ENCODE results near the gene ITPK1.
"Not testable (repeated sequence)": the region's sequence is repeated elsewhere in the genome, so short reads cannot be mapped to it uniquely, and the experiment has no call there.

The ITPK1 gene

DNA sequence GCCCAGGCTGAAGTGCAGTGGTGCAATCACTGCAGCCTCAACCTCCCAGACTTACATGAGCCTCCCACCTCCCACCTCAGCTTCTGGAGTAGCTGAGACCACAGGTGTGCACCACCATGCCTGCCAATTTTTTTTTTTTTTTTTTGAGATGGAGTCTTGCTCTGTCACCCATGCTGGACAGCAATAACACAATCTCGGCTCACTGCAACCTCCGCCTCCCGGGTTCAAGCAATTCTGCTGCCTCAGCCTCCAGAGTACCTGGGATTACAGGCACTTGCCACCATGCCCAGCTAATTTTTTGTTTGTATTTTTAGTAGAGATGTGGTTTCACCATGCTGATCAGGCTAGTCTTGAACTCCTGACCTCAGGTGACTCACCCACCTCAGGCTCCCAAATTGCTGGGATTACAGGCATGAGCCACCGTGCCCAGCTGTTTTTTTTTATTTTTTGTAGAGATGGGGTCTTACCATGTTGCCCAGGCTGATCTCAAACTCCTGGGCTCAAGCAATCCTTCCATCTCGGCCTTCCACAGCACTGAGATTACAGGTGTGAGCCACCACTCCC is 15.6 kb upstream of the ITPK1 start:
- not testable (repeated sequence) for DNase-seq (ENCODE audit: low read depth)

GRCh38 chr14:93128725-93129459 is 13.2 kb upstream of the ITPK1 start:
- no peak for DNase-seq (ENCODE audit: low read depth)

DNA sequence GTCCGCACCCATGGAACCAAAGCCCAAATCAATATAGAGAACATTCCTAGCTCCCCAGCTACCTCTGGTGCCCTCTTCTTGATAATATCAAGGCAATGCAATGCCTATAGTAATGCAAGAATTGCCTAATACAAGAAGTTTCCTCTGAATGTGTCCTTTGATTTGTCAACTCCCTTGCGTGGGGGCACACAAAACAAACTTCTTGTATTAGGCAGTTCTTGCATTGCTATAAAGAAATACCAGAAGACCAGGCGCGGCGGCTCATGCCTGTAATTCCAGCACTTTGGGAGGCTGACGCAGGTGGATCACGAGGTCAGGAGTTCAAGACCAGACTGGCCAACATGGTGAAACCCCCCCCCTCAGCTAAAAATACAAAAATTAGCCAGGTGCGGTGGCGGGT is 10.4 kb upstream of the ITPK1 start:
- no peak for DNase-seq (ENCODE audit: low read depth)

GRCh38 chr14:93122826-93123225 is 7.1 kb upstream of the ITPK1 start:
- no peak for DNase-seq (ENCODE audit: low read depth)

- no peak for DNase-seq (ENCODE audit: low read depth)
Measured at GRCh38 chr14:93121030-93121834, 5.5 kb upstream of the ITPK1 start.

GRCh38 chr14:93120517-93120916 is 4.8 kb upstream of the ITPK1 start:
- DNase-seq (ENCODE audit: low read depth), result no peak

GRCh38 chr14:93116676-93117200 is 1.0 kb upstream of the ITPK1 start:
- no peak for DNase-seq (ENCODE audit: low read depth)

GRCh38 chr14:93115069-93115820 is 480 bp downstream of the ITPK1 start:
- peak; percentile 77 for DNase-seq (ENCODE audit: low read depth)

GRCh38 chr14:93114713-93115068 is 1.0 kb downstream of the ITPK1 start:
- DNase-seq (ENCODE audit: low read depth), result no peak

DNA sequence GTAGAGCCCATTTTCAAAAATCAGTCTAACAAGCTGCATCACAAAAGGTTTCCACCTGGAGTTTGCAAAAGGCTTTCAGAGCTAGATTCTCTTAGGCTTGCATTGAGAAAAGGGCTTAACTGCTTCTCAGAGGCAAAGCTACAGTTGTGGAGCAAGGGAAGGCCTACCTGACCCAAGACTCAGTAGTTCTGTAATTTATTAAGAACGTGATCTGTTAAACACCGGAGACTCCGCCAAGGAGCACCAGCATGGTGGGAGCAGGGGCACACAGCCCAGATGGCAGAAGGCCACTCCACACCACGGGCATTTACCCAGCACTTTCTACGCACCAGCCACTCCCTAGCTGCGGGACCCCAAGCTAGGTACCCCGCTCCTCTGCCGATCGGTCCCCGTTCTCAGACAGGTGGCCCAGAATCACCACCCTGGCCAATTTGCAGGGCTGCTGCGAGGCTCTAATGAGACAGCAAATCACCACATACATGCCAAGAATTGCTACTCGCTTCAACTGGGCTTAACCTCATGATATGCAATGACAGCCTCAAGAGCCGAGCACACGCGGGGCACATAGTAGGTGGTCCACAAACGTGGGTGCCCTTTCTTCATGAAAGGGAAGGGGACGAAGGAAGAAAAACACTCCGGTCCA is 1.5 kb downstream of the ITPK1 start:
- DNase-seq (ENCODE audit: low read depth), result no peak

- DNase-seq (ENCODE audit: low read depth), result no peak
Measured at GRCh38 chr14:93113678-93114067, 2.1 kb downstream of the ITPK1 start.

- peak; percentile 50 for DNase-seq (ENCODE audit: low read depth)
Measured at GRCh38 chr14:93112891-93113677, 2.6 kb downstream of the ITPK1 start.

- not testable (repeated sequence) for DNase-seq (ENCODE audit: low read depth)
Measured at GRCh38 chr14:93111541-93111940, 4.2 kb downstream of the ITPK1 start.

DNA sequence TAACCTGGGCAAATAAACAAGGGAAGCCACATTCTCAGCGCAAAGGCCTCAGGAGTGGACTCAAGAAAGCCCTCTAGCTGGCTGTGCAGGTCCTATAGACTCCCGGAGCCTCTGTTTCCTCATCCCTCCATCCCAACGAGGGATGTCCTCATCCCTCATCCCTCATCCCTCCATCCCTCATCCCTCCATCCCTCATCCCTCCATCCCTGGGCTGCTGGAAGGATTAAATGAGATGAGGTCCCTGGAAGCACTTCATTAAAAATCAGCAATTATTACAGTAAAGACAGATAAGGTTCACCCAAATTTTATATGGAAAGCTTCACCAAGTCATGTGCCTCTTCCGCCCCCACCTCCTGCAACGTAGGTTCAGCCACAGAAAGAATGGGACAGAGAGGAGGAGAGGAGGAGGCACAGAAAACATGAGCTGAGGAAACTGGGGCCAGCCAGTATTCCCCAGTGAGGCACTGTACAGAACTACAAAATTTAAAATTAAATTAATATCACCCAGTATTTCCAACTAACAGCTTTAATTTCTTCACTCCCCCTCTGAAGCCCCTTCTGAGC is 4.8 kb downstream of the ITPK1 start:
- DNase-seq (ENCODE audit: low read depth), result no peak

DNA sequence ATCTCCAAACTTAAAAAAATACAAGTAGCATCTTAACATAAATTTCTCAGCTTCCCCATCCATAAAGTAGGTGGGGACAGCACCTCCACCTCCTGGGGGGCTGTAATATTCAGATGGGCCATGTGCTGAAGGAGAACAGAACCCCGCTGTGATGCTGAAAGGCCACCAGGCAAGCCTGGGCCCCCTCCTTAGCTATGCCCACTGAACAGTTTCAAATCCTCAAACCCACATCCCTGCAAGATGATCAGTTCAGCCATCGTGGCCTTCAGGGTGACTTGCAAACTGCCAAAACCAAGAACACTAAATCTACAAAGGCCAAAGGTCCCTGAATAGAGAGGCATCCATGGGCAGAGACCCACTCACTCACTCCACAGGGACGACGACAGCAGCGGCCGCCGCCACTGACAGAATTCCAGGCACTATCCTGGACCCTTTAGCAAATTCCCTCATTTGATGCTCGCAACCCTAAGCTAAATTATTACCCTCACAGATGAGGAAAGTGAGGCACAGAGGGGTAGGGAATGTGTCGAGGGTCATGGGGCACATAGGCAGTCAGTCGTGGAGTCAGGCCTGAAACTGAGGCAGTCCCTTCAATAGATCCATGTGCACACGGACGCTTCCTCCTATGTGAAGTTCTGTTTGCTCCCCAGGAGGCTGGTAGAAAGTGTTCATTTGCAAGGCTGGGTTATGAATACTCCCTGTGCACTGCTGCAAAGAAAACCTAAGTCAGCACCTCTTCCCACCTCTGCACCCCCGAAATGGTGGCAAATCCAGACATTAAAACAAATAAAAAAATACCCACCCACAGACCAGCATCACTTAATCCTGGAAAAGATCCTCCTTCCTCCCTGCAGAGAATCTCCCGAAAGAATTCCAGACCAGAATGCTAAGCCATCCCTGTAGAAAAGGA is 5.9 kb downstream of the ITPK1 start:
- no peak for DNase-seq (ENCODE audit: low read depth)

- DNase-seq (ENCODE audit: low read depth), result no peak
Measured at GRCh38 chr14:93108105-93108504, 7.6 kb downstream of the ITPK1 start.

DNA sequence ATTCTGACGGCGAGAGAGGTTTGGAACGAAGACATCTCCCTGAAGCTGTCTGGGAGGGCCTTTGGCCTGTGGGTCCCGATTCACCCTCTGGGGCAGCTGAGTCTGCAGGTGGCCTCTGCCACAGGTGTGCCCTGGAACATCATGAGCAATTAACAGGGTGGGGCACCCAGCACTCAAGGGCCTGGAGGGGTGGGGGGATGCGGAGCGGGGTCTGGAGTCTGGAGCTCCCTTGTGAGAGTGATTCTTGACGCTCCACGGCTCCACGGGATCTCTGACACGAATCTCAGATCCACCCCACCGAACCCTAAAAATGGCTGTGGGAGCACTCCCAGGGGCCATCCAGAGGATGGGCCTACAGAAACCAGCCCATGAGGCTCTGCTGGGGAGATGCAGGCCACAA is 8.3 kb downstream of the ITPK1 start:
- DNase-seq (ENCODE audit: low read depth), result no peak

GRCh38 chr14:93106541-93107156 is 9.1 kb downstream of the ITPK1 start:
- DNase-seq (ENCODE audit: low read depth), result no peak

- DNase-seq (ENCODE audit: low read depth), result not testable (repeated sequence)
Measured at GRCh38 chr14:93105856-93106255, 9.9 kb downstream of the ITPK1 start.
